Measurements from ENCODE around the gene VOPP1.
"Not testable (repeated sequence)": the region's sequence is repeated elsewhere in the genome, so short reads cannot be mapped to it uniquely, and the experiment has no call there.

Gene VOPP1

DNA sequence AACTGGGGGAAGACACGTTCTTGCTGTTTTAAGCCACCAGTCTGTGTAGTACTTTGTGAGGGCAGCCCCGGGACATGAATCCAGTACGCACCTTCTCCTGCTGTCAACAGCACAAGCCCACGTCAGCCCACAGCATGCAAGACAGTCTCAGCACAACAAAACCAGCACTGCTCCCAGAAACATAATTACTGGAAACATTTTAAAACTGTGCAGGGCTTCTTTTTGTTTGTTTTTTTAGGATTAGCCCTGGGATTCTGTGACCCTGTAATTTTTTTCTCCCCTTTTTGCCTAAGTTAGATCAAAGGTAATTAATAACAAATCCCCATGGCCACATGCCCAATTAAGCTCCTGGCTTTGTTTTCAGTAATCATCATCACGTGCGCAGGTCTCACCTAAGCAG, 87.5 kb downstream of the VOPP1 start:
- DNase-seq: no peak

DNA sequence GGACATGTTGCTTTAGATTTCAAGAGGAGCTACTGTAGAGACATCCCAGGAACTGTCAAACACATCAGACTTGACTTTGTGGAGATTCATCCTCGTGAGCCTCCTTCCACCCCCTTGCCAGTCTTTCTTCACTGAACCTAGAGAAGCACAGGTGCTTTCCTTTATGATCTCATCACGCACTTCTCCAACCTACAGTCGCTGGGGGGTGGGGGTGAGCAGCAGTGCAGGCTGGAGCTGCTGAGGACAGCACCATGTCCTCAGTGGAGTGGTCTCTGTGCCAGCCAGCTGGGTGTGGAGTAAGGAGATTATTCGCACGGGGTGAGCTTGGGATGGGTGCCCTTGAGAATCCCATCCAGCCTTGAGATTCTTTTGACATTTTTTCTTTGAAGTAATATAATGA, 88.1 kb downstream of the VOPP1 start:
- no peak for DNase-seq

DNA sequence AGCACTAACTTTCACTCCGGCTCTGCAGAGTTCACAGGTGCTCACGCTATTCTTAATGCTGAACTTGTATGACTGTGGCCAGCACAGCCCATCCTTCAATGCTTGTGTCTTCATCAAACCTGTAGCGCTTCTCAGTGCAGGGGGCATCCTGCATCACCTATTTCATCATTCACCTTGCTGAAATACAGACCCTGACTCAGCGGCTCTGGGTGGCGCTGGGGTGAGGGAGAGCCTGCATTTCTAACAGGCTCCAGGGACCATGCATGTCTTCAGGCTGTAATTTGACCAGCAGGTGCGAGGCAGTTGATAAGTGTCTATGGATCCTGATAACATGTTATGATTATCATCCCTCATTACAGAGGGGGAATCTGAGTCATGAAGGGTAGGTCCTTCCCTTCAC, 89.3 kb downstream of the VOPP1 start:
- DNase-seq: no peak

DNA sequence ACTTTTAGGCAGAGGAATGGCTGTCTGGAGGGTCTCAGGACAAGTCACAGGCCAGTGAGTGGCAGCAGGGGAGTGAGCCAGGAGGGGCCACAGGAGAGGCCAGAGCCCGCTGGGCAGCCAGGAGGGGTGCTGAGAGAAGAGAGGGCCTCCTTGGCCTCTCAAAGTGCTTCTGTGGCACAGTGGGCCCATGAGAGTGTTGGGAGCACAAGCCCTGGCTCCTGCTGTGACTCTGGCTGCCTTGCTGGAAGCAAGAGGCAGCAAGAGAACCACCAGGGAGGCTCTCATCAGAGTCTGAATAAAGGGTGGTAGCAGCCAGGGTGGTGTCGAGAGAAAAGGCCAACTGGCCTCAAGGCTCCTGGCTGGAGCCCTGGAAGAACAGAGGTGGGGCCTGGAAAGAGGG, 91.1 kb downstream of the VOPP1 start:
- DNase-seq: no peak

DNA sequence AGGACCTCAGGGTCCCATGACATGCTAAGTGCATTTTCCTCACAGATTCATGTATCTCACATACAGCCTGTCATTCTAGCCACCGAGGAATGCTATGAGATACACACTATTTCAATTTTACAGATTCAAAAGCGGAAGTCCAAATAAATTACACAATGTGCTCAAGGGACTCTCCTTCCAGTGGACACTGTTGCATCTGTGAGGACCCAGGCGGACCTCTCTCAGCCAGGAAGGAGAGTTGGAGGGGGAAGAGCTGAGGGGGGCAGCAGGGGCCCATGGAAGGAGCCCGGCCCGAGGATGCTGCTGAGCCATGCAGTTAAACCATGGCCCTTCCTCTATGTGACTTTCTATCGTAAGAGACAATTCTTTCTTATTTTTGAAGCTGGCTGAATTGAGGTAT, 93.6 kb downstream of the VOPP1 start:
- DNase-seq: no peak

DNA sequence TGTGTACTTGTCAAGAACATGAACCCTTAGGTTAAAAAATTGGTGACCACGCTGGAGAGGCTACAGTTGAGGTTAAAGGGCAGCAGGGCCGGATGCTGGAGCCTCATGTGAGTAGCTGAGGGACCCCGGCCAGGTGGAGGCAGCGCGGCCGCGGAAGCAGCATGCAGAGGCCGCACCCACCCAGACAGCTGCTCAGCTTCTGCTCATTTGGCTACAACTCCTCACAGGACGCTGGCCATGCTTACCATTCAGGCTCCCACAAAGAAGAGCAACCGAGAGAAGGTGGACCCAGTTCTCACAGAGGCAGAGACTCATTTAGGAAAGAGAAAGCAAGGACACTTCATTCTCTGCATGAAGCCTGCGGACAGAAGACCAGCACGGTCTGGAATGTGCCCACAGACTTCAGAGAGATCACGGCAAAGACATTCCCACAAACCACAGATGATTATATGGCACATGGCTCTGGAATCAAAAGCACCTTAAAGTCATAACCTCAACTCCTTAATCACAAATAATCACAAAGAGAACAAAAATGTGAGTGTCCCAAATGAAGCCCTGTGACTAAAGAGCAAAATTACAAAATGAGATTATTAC, 94.4 kb downstream of the VOPP1 start:
- no peak for DNase-seq

DNA sequence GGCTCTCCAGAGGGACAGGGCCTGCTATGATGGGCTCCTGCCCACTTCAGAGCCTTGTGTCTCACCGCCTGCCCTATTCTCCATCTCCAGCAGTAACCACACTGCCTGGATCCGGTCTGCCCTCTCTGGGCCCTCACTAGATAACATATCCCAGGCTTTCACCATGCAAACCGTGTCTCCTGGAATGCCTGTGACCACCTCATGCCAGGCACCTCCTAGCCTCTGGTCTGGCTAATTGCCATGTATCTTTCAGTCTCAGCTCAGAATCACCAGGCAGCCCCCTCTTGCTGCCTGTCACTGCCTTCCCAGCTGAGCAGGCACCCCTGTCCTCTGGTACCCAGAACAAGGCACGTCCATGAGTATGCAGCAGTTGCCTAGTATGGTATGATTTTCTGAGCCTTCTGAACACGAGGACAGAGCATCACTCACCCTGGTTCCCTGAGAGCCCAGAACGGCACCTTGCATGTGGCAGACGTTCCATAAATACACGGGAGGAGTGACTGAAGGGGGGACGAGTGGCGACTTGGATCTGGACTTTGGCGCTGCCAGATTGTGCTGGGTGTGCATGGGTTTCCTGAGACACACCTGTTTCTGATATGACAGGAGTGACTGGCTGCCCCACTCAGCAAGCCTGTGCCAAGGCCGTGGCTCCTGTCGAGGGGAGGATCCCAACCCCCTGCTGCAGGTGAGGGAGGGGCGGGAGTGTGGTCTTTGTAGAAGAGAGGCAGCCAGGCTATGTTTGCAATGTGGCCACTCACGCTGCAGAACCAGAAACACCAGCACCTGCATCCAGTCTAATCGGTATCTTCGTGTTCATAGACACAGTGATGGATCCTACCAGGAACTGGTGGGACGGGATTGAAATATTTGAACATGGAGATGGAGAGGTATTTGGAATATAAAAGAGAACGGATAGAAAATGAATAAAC, 95.2 kb downstream of the VOPP1 start:
- no peak for DNase-seq

DNA sequence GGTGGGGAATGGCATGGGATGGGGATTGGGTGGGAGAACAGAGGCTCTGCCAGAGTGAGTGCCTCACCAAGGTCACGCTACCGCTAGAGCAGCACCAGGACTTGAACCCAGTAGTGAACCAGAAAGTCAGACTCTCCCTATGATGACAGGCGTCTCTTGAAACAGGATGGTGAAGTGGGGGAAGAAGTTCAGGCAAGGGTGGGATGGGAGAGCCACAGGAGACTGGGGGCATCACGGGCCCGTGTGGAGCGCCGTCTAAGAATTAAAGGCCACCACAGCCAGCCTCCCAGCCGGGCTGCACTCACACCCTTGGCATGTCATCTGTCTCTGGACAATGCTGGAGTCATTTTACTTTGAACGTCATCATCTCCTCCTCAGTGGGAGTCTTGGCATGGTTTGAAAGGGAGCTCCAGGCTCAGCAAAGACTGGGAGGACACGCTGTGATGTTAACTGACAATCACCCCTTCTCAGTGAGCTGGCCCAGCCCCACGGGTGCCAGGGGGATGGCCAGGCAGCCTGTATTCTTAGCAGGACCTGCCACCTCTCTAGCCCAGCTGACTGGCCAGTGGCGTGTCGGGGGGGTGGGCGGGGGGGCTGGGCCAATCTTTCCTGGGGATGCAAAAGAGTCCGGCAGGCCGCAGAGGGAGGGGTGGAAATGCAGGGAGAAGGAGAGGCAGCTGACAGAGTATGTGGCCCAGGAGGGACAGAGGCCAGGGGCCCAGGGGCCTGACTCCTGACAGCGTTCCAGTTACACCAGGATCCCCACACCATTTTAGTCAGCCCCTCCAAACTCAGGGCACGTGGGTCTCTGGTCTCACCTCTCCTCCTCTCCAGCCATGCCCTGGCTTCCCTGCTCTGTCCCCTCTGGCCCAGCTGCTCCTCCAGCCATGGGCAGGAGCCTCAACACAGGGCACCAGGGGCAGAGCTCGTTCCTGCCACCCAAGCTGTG, 96.2 kb downstream of the VOPP1 start:
- DNase-seq: no peak

DNA sequence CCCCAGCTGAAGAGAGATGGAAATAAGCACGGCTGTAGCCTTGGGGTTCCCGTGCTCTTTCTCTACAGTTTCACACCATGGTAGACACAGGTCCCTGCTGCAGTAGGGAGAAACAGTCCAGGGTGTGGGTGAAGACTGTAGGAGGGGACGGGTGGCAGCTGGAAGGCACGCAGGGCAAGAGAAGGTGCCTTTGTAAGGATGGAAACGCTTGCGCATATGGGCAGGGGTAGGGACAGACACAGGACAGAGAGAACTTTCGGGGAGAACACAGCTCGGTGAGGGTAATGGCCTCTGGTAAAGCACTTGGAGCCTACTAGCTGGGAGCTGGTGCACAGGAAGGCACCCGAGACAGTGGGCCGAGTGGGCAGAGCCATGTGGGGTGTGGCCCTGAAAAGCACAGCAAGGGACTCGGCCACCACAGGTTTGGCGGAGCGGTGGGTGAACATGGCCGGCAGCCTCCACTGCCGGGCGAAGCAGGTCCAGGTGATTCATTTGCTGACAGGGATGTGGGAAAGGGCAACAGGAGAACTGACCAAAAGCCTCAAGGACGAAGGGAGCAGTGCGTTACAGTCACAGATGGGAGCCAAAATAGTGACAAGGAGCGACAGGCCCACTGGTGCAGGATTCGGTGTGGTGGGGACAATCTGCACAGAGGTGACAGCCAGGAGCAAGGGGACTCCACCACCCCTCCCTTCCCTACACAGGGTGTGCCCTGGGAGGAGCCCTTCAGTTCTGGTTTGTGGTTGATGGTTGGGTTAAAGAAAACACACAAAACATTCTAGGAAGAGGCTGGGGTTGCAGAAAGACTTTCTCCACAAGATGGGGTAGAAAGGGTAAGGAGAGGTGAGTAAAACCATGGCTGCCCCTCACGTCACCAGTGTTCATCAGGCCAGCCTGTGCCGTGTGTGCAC, 97.1 kb downstream of the VOPP1 start:
- DNase-seq: no peak

DNA sequence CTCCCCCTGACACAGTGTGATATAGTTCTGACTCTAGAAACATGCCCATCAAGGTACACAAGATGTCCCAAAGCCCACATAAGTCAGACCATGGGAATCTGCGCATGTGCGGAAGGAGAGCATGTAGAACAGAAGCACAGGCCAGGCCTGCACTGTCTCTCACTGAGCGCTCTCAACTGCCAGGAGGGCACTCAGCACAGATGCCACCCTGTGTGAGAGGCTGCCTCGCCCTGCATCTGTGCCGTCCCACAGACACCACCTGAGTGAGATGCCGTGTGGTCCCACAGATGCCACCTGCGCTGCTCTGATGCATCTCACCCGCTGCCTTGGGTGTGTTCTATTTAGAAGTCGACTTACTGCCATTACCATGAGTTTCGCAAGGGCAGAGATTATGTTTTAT, 98.4 kb downstream of the VOPP1 start:
- no peak for DNase-seq

DNA sequence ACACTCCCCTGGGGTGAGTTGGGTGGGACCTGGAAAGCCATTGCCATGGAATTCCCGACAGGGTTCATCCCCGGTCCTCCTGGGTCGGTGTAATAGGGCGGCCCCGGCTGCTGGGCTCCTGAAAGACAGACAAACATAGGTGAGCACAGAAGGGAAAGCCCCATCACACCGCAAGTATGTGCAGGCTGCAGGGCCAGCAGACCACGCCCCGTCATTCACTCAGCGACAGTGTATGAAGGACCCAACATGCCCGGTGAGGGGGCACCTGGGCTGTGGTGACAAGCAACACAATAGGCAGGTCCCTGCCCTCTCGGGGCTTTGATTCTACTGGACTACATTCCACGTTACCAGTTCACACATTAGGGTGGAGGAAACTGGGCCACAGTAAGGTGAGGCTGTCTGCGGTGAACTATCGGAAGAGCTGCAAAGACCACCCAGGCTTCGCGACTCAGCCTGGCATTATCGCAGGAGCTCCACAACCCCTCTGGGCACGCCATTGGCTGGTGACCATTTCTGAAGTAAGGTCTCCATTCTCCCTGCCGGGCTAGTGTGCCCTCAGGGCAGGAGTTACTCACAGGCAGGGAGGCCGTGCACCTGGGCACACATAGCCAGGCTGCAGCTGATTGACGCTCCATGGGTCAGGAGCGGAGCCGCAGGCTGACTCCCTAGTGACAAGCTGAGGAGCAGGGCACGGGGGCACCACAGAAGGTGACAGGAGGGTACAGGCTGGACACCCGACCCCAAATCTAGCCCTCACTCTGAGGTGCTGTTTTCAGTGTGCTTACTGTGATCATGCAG, 99.2 kb downstream of the VOPP1 start:
- no peak for DNase-seq

DNA sequence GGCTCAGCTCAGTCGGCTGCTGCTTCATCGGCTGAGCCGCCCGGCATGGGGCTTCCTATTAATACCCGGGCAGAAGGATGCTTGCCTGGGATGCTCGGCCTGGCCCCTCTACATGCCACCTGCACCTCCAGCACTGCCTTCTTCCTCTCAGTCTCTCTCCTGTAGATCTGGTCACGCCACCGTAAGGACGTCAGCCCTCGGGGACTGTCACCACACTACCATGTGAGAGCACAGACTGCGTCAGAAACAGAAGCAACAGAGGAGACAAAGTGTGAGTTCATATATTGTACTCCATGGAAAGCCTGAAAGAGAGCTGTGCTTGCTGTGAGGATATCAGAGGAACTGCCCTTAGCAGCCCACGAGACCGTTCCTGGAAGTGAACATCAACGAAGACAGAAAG, 99.9 kb downstream of the VOPP1 start:
- DNase-seq: not testable (repeated sequence)

DNA sequence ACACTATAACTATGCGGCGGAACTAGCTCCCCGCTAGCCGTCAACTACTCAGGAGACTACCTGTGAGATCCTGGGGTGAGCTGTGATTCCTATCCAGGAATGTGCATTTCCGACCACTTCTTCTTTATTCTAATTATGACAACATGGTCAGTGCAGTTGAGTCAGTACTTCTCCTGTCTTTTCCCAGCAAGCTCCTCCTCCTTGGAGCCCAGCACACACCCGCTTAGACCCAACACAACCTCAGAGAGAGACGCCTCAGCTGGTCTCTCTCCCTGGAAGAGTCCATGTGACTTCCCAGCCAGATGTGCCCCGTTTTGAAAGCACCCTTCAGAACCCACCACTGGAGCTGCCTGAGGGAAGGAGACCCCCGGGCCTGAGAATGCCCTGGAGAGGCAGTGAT, 100.7 kb downstream of the VOPP1 start:
- DNase-seq: not testable (repeated sequence)

DNA sequence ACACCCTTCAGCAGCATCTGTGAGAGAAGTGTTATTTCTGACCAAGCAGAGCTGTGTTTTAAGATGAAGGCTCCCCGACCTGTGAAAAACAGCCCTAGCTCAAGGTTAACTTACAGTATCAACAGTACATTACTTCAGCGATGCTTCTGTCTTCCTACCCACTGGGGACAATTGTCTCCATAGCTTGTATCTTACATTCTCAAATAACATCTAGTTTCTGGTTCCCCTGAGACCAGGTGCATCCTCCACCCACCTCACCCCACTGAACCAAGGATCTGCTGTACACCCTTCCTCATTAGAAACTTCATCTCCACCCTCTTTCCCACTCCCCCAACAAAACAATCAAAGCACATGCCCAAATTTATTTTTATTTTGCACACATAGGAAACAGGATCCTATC, 102.0 kb downstream of the VOPP1 start:
- no peak for DNase-seq

DNA sequence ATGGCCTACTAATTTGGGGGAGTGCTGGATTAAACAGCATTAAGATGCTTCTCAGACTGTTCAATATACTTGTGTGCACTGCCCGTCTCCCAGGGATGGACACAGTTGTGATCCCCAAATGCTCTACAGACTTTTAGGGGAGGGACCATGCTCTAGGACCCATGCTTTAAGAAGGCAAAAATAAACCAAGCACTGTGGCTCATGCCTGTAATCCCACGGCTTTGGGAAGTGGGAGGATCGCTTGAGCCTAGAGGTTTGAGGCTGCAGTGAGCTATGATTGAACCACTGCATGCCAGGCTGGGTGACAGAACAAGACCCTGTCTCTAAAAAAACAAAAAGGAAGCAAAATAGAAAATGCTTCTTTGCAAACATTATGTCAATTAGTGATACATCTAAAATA, 102.6 kb downstream of the VOPP1 start:
- DNase-seq: no peak

DNA sequence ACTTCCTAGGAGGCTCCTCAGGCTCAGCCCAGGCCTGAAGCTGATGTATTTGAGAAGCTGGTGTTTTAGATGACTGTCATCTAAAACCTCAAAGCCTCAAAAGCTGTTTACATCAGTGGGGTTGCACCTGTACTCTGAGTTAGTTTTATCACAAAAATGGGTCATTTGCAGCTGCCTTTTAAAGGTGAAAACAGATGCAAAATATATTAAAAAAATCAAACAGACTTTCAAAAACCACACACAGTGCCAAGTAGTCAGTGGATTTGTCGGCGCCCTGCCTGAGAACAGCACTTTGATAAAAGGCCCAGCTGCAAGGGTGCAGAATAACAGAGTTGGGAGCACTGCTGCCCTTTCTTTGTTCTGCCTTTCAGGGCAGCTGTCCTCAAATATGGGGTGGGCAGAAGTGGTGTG, 103.0 kb downstream of the VOPP1 start:
- DNase-seq: no peak

DNA sequence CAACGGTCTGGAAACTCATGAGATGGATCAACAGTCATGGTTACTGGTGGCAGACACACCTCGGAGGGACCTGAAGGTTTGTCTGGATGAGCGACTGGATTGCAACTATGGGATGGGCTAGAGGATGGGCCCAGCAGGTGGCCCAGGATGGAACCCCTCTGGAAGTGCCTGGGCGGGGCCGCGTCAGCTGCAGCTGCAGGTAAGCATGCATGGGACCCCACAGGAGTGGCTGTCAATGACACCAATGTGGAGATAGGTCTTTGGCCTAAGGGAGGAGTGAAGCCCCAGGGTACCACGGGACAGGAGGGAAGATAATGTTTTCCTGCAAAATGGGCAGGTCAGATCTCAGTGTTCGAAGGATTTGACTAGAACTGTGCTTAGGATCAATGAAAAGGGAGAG, 103.8 kb downstream of the VOPP1 start:
- DNase-seq: no peak

DNA sequence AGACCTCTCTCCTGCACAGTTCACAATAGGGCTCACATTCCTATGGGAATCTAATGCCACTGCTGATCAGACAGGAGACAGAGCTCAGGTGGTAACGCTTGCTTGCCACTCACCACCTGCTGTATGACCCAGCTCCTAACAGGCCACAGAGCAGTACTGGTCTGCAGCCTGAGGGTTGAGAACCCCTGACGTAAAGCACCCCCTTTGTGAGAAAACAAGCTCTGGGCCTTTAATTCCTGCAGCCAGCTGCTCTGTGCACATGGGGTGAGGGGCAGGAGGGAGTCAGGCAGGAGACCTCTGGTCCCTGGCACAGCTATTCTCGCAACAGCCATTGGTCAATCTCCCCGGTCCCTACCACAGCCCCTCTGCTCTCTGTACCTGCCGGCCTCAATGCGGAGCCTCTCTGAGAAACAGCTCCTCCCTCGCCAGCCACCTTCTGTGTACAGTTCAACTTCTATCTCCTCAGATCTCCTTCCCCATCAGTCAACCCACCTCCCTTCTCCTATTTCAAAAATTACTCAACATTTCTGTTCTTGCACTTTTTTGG, 105.2 kb downstream of the VOPP1 start:
- no peak for DNase-seq

DNA sequence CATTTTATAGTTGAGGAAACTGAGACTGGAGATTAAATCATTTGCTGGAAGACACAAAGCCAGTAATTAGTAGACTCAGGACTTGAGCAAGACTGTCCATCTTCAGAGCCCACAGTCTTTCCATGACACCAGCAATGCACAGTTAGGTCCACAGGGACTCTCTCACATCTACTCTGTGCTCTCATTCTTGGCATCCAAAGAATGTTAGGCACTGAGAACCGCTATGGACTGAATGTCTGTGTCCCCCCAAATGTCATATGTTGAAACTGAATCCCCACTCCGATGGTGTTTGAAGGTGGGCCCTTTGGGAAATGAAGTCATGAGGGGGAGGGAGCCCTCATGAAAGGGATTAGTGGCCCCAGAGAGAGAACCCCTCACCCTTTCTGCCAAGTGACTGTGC, 106.6 kb downstream of the VOPP1 start:
- DNase-seq: no peak

DNA sequence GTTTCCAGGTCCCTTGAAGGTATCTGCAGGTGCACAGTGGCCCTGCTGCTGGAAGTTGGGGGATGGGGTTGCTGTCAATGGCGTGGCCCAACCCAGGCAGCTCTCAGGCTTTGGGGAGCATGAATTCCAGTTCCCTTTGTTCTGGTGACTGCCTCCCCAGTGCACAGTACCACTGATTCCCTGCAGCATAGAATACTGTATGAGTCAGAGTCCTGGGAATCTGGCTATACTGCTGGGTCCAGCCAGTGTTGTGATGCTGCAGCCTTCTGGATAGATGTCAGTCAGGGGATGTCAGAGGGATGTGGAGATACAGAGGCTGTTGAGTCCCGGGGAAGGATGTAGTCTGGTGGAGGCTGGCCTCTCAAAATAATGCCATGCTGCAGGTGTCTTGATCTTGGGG, 107.9 kb downstream of the VOPP1 start:
- no peak for DNase-seq

DNA sequence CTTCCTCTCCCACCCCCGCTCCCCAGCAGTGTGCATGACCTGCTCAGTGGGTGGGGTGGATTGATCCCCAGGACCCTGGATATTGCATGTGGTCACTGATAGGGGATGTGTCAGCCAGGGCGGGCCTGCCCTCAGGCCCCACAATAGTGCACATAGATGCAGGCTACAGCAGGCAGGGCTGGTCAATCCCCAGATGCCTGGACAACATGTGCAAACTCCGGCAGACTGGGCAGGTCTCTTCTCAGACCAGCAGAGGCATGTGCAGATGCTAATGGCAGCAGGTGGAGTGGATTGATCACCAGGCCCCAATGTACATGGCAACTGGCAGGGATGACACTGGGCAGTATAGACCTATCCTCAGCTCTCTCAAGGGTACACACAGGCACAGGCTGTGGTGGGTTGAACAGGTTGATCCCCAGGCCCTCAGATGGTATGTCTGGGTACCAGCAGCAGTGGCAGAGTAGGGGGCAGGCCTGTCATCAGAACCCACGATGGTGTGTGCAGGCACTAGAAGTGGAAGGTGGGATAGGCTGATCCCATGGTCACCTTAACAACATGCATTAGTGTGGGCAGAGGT, 108.5 kb downstream of the VOPP1 start:
- no peak for DNase-seq
